BE2C (cell line): ENCODE measurements around the gene OTUB1.

Experiments
- DNase-seq: peaks from one replicate; pipeline ENCODE4 v3.0.0-alpha.2; 2020
- H3K27me3 ChIP-seq: fragments of 250-450 bp; sonication (Bioruptor Pico); 2 replicates; pipeline ENCODE4 v1.5.1; 2020; ENCODE audit warnings: mild to moderate bottlenecking
- H3K36me3 ChIP-seq: fragments of 250-450 bp; sonication (Bioruptor Pico); 2 replicates; pipeline ENCODE4 v1.5.1; 2020; ENCODE audit warnings: mild to moderate bottlenecking
- H3K4me1 ChIP-seq: fragments of 250-450 bp; sonication (Bioruptor Pico); 2 replicates; pipeline ENCODE4 v1.5.1; 2020
- H3K4me3 ChIP-seq: 2 replicates; pipeline ENCODE4 v1.5.1; 2011; ENCODE audit warnings: low read depth, low read length
- H3K9me3 ChIP-seq: fragments of 250-450 bp; sonication (Bioruptor Pico); 2 replicates; pipeline ENCODE4 v1.5.1; 2020
- CTCF ChIP-seq: IDR thresholded peaks from 2 replicates; pipeline ENCODE4 v1.5.1; 2012; ENCODE audit warnings: mild to moderate bottlenecking, low read depth, low read length

OTUB1 gene

GRCh38 chr11:63998558-63999348 lies 12.5 kb downstream of the OTUB1 start:
- no peak for DNase-seq
- peaks cover 5% of the 10 kb centered on the region for H3K4me1 ChIP-seq
- H3K36me3 ChIP-seq: peaks cover 14% of the 10 kb centered on the region
- H3K27me3 ChIP-seq: no peaks in the 10 kb centered on the region
- H3K4me3 ChIP-seq: no peak overlapping the region
- no peak for TF ChIP-seq CTCF
- no peaks in the 10 kb centered on the region for H3K9me3 ChIP-seq

GRCh38 chr11:63999349-64000025 lies 13.2 kb downstream of the OTUB1 start:
- no peaks in the 10 kb centered on the region for H3K27me3 ChIP-seq
- H3K36me3 ChIP-seq: peaks cover 14% of the 10 kb centered on the region
- no peak overlapping the region for H3K4me3 ChIP-seq
- peaks cover 5% of the 10 kb centered on the region for H3K4me1 ChIP-seq
- TF ChIP-seq CTCF: no peak
- DNase-seq: peak; percentile 80
- H3K9me3 ChIP-seq: no peaks in the 10 kb centered on the region

- Histone ChIP-seq H3K9me3 (no peaks in the 10 kb centered on the region), H3K4me1 (peaks cover 5% of the 10 kb centered on the region), H3K4me3 (no peak overlapping the region), H3K36me3 (peaks cover 14% of the 10 kb centered on the region), H3K27me3 (no peaks in the 10 kb centered on the region)
- no peak for TF ChIP-seq CTCF
- DNase-seq: no peak
These were observed 13.9 kb downstream of the OTUB1 start for GRCh38 chr11:64000026-64000739.

GRCh38 chr11:64000740-64001483 lies 14.7 kb downstream of the OTUB1 start:
- no peak overlapping the region for H3K4me3 ChIP-seq
- H3K27me3 ChIP-seq: no peaks in the 10 kb centered on the region
- no peak for TF ChIP-seq CTCF
- H3K9me3 ChIP-seq: no peaks in the 10 kb centered on the region
- H3K4me1 ChIP-seq: peaks cover 5% of the 10 kb centered on the region
- H3K36me3 ChIP-seq: peaks cover 14% of the 10 kb centered on the region
- DNase-seq: no peak

- H3K36me3 ChIP-seq: peaks cover 6% of the 10 kb centered on the region
- no peak overlapping the region for H3K4me3 ChIP-seq
- no peaks in the 10 kb centered on the region for H3K9me3 ChIP-seq
- H3K4me1 ChIP-seq: peaks cover 5% of the 10 kb centered on the region
- H3K27me3 ChIP-seq: no peaks in the 10 kb centered on the region
- TF ChIP-seq CTCF: no peak
- DNase-seq: peak; percentile 41
These were observed 15.5 kb downstream of the OTUB1 start for GRCh38 chr11:64001484-64002420.
